Measurements from ENCODE around the gene BOD1L2. TPM values are rescaled to one million over a fixed set of nuclear protein-coding genes. Genes with fewer than 3 reads are reported as not detected.

Gene BOD1L2
- total and polyA plus RNA-seq, 2 of the 13 experiments (the other 11 are each of a cell fraction or from before 2014, with no cell fraction given), result not detected

DNA sequence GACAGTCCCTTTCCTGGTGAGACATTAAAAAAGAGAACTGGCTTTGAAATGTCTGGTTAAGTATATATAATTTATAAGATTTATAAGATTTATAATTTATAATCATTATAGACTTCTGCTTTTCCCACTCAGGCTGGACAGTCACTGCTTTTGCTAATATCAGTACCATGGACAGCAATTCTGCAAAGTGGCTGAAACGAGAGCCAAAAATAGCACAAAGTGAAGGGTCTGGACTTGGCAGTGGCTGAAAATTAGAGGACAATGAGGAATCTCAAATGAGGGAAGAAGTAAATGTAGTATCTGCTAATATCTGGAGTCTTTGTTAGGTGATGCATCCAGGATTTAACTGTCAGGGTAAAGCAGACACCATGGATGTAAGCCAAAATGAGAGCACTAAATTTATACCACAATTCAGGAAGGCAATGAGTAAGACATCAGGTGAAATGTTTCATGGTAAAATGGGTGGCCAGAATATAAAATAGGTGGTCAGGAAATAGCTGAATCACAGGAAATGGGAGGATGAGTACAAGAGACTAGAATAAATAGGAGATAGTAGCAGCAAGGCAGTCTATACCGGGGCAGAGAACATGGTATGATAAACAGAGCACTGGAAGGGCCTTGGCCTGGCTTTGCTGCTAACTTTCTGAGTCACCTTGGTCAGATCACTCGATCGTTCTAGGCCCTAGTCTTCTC is 39.6 kb upstream of the BOD1L2 start (continued):
- TF ChIP-seq ZNF83 (CRISPR knock-in tag; IDR thresholded peaks at IDR 0.05; ENCODE audit: borderline replicate concordance) (no peak), CCDC6 (CRISPR knock-in tag; IDR thresholded peaks at IDR 0.05) (no peak), BCL6 (CRISPR knock-in tag; IDR thresholded peaks at IDR 0.05) (0 out of 2 replicates have a peak, but pooled peaks have one; percentile 15), PRPF4 (IDR thresholded peaks at IDR 0.05; ENCODE audit: low read depth, low read length, poor library complexity, severe bottlenecking) (no peak), SIN3B (IDR thresholded peaks at IDR 0.05; ENCODE audit: low read length) (no peak), MIER2 (CRISPR knock-in tag; IDR thresholded peaks at IDR 0.05) (peak; percentile 96), HMG20B (CRISPR knock-in tag; conservative IDR thresholded peaks at IDR 0.05) (no peak), ZNF326 (CRISPR knock-in tag; IDR thresholded peaks at IDR 0.05; ENCODE audit: borderline replicate concordance) (no peak), XRCC5 (optimal IDR thresholded peaks at IDR 0.05; ENCODE audit: low read length) (no peak), FOXP1 (IDR thresholded peaks at IDR 0.05) (no peak), FOXP1 (CRISPR knock-in tag; IDR thresholded peaks at IDR 0.05) (no peak), PHF8 (CRISPR knock-in tag; IDR thresholded peaks at IDR 0.05) (no peak), ZNF766 (CRISPR knock-in tag; IDR thresholded peaks at IDR 0.05; ENCODE audit: borderline replicate concordance) (no peak), ZNF12 (CRISPR knock-in tag; IDR thresholded peaks at IDR 0.05) (peak; percentile 74; the same call in 1 of the 2 replicates), DBP (CRISPR knock-in tag; IDR thresholded peaks at IDR 0.05; ENCODE audit: not compliant biosample characterization) (no peak), ZFAT (CRISPR knock-in tag; conservative IDR thresholded peaks at IDR 0.05) (no peak)
- TF ChIP-seq, protein P1, sequence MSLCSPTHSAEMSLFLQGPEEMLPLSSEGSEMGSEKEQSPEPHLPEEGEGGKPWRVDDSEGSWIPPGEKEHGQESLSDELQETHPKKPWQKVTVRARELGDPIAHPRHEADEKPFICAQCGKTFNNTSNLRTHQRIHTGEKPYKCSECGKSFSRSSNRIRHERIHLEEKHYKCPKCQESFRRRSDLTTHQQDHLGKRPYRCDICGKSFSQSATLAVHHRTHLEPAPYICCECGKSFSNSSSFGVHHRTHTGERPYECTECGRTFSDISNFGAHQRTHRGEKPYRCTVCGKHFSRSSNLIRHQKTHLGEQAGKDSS (CRISPR knock-in tag; IDR thresholded peaks at IDR 0.05; ENCODE audit: borderline replicate concordance, low read depth), result no peak
- TF ChIP-seq, protein P2, sequence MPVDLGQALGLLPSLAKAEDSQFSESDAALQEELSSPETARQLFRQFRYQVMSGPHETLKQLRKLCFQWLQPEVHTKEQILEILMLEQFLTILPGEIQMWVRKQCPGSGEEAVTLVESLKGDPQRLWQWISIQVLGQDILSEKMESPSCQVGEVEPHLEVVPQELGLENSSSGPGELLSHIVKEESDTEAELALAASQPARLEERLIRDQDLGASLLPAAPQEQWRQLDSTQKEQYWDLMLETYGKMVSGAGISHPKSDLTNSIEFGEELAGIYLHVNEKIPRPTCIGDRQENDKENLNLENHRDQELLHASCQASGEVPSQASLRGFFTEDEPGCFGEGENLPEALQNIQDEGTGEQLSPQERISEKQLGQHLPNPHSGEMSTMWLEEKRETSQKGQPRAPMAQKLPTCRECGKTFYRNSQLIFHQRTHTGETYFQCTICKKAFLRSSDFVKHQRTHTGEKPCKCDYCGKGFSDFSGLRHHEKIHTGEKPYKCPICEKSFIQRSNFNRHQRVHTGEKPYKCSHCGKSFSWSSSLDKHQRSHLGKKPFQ (CRISPR knock-in tag; IDR thresholded peaks at IDR 0.05; ENCODE audit: insufficient replicate concordance), result no peak
- TF ChIP-seq, protein P3, sequence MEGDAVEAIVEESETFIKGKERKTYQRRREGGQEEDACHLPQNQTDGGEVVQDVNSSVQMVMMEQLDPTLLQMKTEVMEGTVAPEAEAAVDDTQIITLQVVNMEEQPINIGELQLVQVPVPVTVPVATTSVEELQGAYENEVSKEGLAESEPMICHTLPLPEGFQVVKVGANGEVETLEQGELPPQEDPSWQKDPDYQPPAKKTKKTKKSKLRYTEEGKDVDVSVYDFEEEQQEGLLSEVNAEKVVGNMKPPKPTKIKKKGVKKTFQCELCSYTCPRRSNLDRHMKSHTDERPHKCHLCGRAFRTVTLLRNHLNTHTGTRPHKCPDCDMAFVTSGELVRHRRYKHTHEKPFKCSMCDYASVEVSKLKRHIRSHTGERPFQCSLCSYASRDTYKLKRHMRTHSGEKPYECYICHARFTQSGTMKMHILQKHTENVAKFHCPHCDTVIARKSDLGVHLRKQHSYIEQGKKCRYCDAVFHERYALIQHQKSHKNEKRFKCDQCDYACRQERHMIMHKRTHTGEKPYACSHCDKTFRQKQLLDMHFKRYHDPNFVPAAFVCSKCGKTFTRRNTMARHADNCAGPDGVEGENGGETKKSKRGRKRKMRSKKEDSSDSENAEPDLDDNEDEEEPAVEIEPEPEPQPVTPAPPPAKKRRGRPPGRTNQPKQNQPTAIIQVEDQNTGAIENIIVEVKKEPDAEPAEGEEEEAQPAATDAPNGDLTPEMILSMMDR (CRISPR knock-in tag; IDR thresholded peaks at IDR 0.05), result no peak
